Measurements from ENCODE around the gene FXR2. TPM values are rescaled to one million over a fixed set of nuclear protein-coding genes. Genes with fewer than 3 reads are reported as not detected.

The FXR2 gene
- total and polyA plus RNA-seq, 2 experiments from 2014 or later, result 65.0 to 65.5 TPM

DNA sequence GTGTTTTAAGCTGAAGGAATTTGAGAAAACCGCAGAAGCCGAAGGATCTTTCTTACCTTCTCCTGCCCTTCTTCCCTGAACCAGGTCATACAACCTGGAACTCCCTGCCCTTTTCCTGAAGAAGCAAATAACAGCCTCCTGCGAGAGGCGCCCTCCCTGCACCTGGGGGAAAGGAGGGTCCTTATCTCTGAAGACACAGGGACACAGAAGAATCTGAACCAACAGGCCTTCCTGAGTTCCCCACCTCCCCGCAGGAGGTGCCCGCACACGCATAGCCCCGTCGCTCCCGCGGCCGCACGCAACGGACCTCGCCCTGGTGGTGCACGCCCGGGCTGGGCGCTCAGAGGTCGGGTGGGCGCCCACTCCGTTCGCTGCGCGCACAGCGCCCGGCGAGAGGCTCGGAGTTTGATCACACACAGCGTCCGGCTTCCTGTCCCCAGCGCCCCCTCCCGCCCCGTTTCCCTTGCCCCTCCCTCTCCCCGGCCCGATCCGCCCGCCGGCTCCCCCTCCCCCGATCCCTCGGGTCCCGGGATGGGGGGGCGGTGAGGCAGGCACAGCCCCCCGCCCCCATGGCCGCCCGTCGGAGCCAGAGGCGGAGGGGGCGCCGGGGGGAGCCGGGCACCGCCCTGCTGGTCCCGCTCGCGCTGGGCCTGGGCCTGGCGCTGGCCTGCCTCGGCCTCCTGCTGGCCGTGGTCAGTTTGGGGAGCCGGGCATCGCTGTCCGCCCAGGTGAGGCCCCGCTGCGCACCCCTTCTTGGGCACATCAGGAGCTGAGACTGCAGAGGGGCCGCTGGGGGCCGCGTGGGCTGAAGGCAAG, 65.9 kb downstream of the FXR2 start, which contains the start of gene TNFSF12:
Gene TNFSF12 (plus strand): TSS at position 474 of the 816 bp plus-strand sequence. CDS start 96 bp downstream, at position 570.
- TF ChIP-seq, protein P1, sequence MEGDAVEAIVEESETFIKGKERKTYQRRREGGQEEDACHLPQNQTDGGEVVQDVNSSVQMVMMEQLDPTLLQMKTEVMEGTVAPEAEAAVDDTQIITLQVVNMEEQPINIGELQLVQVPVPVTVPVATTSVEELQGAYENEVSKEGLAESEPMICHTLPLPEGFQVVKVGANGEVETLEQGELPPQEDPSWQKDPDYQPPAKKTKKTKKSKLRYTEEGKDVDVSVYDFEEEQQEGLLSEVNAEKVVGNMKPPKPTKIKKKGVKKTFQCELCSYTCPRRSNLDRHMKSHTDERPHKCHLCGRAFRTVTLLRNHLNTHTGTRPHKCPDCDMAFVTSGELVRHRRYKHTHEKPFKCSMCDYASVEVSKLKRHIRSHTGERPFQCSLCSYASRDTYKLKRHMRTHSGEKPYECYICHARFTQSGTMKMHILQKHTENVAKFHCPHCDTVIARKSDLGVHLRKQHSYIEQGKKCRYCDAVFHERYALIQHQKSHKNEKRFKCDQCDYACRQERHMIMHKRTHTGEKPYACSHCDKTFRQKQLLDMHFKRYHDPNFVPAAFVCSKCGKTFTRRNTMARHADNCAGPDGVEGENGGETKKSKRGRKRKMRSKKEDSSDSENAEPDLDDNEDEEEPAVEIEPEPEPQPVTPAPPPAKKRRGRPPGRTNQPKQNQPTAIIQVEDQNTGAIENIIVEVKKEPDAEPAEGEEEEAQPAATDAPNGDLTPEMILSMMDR (IDR thresholded peaks at IDR 0.05; ENCODE audit: low read depth, low read length), result peak; percentile 26
- H3K4me3 ChIP-seq, result peak within 1 kb of the TSS; percentile 34
- peak; percentile 38 to 58 for DNase-seq (ENCODE audit: low read depth in 1 of 2, low spot score in 1 of 2)
- H3K27ac ChIP-seq, result no peak within 1 kb of the TSS
- peaks cover 4% of the 10 kb centered on the region for H3K4me1 ChIP-seq (ENCODE audit: low read depth)
- peaks cover 4% of the 10 kb centered on the region for H3K27me3 ChIP-seq
- H3K9me3 ChIP-seq (ENCODE audit: low read depth), result no peaks in the 10 kb centered on the region
- no peaks in the 10 kb centered on the region for H3K36me3 ChIP-seq

DNA sequence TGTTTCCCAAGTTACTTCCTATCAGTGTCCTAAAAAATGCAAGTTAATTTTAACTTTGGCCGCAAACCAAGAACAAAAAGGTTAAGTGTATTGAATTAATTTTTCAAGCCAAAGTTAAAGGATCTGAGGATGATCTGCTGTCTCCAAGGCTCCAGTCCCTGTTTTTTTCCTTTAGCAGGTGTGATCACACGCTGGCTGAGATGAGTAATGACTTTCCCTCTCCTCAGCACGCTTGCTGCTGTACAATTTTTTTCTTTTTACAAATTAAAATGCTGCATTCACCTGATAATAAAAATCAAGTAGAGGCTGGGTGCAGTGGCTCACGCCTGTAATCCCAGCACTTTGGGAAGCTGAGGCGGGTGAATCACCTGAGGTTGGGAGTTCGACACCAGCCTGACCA, 69.8 kb downstream of the FXR2 start:
- DNase-seq (ENCODE audit: low read depth in 1 of 2, low spot score in 1 of 2), result no peak
- Histone ChIP-seq H3K27me3 (peaks cover 18% of the 10 kb centered on the region), H3K4me1 (ENCODE audit: low read depth) (peaks cover 4% of the 10 kb centered on the region), H3K36me3 (no peaks in the 10 kb centered on the region), H3K9me3 (ENCODE audit: low read depth) (no peaks in the 10 kb centered on the region), H3K4me3 (no peak overlapping the region), H3K27ac (no peak overlapping the region)
- TF ChIP-seq, protein P1 (IDR thresholded peaks at IDR 0.05; ENCODE audit: low read depth, low read length), result no peak

Other genes starting within 250 kb of the FXR2 start
- gene TNK1, start 233.8 kb downstream of the FXR2 start, total RNA-seq, result 1.3 and 2.6 TPM in 2 replicates
- gene TNK1, start 233.8 kb downstream of the FXR2 start, polyA plus RNA-seq, result 2.9 and 4.3 TPM in 2 replicates
- 25.9 and 33.4 TPM in 2 replicates for gene PLSCR3, start 220.4 kb downstream of the FXR2 start, total RNA-seq
- gene PLSCR3, start 220.4 kb downstream of the FXR2 start, polyA plus RNA-seq, result 39.1 and 40.3 TPM in 2 replicates
- 85.4 and 122 TPM in 2 replicates for gene TMEM256, start 210.8 kb downstream of the FXR2 start, total RNA-seq
- 117 and 193 TPM in 2 replicates for gene TMEM256, start 210.8 kb downstream of the FXR2 start, polyA plus RNA-seq
- gene NLGN2, start 207.1 kb downstream of the FXR2 start, total RNA-seq, result 14.8 and 26.3 TPM in 2 replicates
- gene NLGN2, start 207.1 kb downstream of the FXR2 start, polyA plus RNA-seq, result 5.2 and 8.4 TPM in 2 replicates
- not detected in 2 replicates for gene SPEM1, start 194.6 kb downstream of the FXR2 start, total RNA-seq
- not detected in 2 replicates for gene SPEM1, start 194.6 kb downstream of the FXR2 start, polyA plus RNA-seq
- not detected in 2 replicates for gene SPEM2, start 189.3 kb downstream of the FXR2 start, total RNA-seq
- gene SPEM2, start 189.3 kb downstream of the FXR2 start, polyA plus RNA-seq, result not detected in 2 replicates
- not detected in 2 replicates for gene SPEM3, start 186.0 kb downstream of the FXR2 start, total RNA-seq
- not detected in 2 replicates for gene SPEM3, start 186.0 kb downstream of the FXR2 start, polyA plus RNA-seq
- gene TMEM102, start 179.5 kb downstream of the FXR2 start, total RNA-seq, result 10.7 and 12.1 TPM in 2 replicates
- gene TMEM102, start 179.5 kb downstream of the FXR2 start, polyA plus RNA-seq, result 7.9 and 10.9 TPM in 2 replicates
- 51.9 and 56.8 TPM in 2 replicates for gene FGF11, start 175.4 kb downstream of the FXR2 start, total RNA-seq
- 50.4 and 63.6 TPM in 2 replicates for gene FGF11, start 175.4 kb downstream of the FXR2 start, polyA plus RNA-seq
- 8.5 and 14.0 TPM in 2 replicates for gene CHRNB1, start 169.8 kb downstream of the FXR2 start, total RNA-seq
- gene CHRNB1, start 169.8 kb downstream of the FXR2 start, polyA plus RNA-seq, result 28.6 and 34.5 TPM in 2 replicates
- gene ZBTB4, start 135.3 kb downstream of the FXR2 start, total RNA-seq, result 28.5 and 40.4 TPM in 2 replicates
- gene ZBTB4, start 135.3 kb downstream of the FXR2 start, polyA plus RNA-seq, result 17.9 and 26.6 TPM in 2 replicates
- gene SLC35G6, start 133.5 kb downstream of the FXR2 start, total RNA-seq, result not detected in 2 replicates
- gene SLC35G6, start 133.5 kb downstream of the FXR2 start, polyA plus RNA-seq, result 0.10 and 1.9 TPM in 2 replicates
- 40.7 and 41.3 TPM in 2 replicates for gene POLR2A, start 130.5 kb downstream of the FXR2 start, total RNA-seq
- gene POLR2A, start 130.5 kb downstream of the FXR2 start, polyA plus RNA-seq, result 53.8 and 62.3 TPM in 2 replicates
- gene TNFSF12, start 65.8 kb downstream of the FXR2 start, total RNA-seq, result 4.1 and 11.7 TPM in 2 replicates
- 3.2 and 6.7 TPM in 2 replicates for gene TNFSF12, start 65.8 kb downstream of the FXR2 start, polyA plus RNA-seq
- gene TNFSF13, start 56.1 kb downstream of the FXR2 start, total RNA-seq, result 3.1 and 7.4 TPM in 2 replicates
- 2.5 and 3.9 TPM in 2 replicates for gene TNFSF13, start 56.1 kb downstream of the FXR2 start, polyA plus RNA-seq
- gene SENP3, start 53.0 kb downstream of the FXR2 start, total RNA-seq, result 71.5 and 78.9 TPM in 2 replicates
- 43.4 and 45.0 TPM in 2 replicates for gene SENP3, start 53.0 kb downstream of the FXR2 start, polyA plus RNA-seq
- gene CD68, start 35.3 kb downstream of the FXR2 start, total RNA-seq, result 0.35 and 0.39 TPM in 2 replicates
- 0.23 TPM in 1 of 2 replicates, not detected in the other for gene CD68, start 35.3 kb downstream of the FXR2 start, polyA plus RNA-seq
- gene MPDU1, start 31.0 kb downstream of the FXR2 start, total RNA-seq, result 90.9 and 128 TPM in 2 replicates
- 63.6 and 86.9 TPM in 2 replicates for gene MPDU1, start 31.0 kb downstream of the FXR2 start, polyA plus RNA-seq
- gene SOX15, start 24.8 kb downstream of the FXR2 start, total RNA-seq, result 5.4 and 6.5 TPM in 2 replicates
- gene SOX15, start 24.8 kb downstream of the FXR2 start, polyA plus RNA-seq, result 5.3 and 5.9 TPM in 2 replicates
- gene SAT2, start 12.9 kb upstream of the FXR2 start, total RNA-seq, result 130 and 143 TPM in 2 replicates
- 142 and 148 TPM in 2 replicates for gene SAT2, start 12.9 kb upstream of the FXR2 start, polyA plus RNA-seq
- gene SHBG, start 15.2 kb upstream of the FXR2 start, total RNA-seq, result 2.2 and 2.8 TPM in 2 replicates
- 3.9 and 5.6 TPM in 2 replicates for gene SHBG, start 15.2 kb upstream of the FXR2 start, polyA plus RNA-seq
- gene ATP1B2, start 36.0 kb upstream of the FXR2 start, total RNA-seq, result 26.2 and 34.6 TPM in 2 replicates
- 157 TPM in 2 replicates for gene ATP1B2, start 36.0 kb upstream of the FXR2 start, polyA plus RNA-seq
- gene TP53, start 72.6 kb upstream of the FXR2 start, total RNA-seq, result 28.9 and 30.9 TPM in 2 replicates
- gene TP53, start 72.6 kb upstream of the FXR2 start, polyA plus RNA-seq, result 19.4 and 25.4 TPM in 2 replicates
- gene WRAP53, start 73.6 kb upstream of the FXR2 start, total RNA-seq, result 11.5 and 12.0 TPM in 2 replicates
- 17.2 and 23.0 TPM in 2 replicates for gene WRAP53, start 73.6 kb upstream of the FXR2 start, polyA plus RNA-seq
- 60.2 and 70.3 TPM in 2 replicates for gene EFNB3, start 90.3 kb upstream of the FXR2 start, total RNA-seq
- gene EFNB3, start 90.3 kb upstream of the FXR2 start, polyA plus RNA-seq, result 72.0 and 86.9 TPM in 2 replicates
- gene DNAH2, start 102.8 kb upstream of the FXR2 start, total RNA-seq, result 0.88 and 3.0 TPM in 2 replicates
- 0.42 and 0.77 TPM in 2 replicates for gene DNAH2, start 102.8 kb upstream of the FXR2 start, polyA plus RNA-seq
- 11.1 and 20.8 TPM in 2 replicates for gene KDM6B, start 219.3 kb upstream of the FXR2 start, total RNA-seq
- 9.0 and 9.7 TPM in 2 replicates for gene KDM6B, start 219.3 kb upstream of the FXR2 start, polyA plus RNA-seq
- 27.4 and 51.2 TPM in 2 replicates for gene TMEM88, start 240.2 kb upstream of the FXR2 start, total RNA-seq
- 31.3 and 66.1 TPM in 2 replicates for gene TMEM88, start 240.2 kb upstream of the FXR2 start, polyA plus RNA-seq
- gene NAA38, start 242.7 kb upstream of the FXR2 start, total RNA-seq, result 107 and 130 TPM in 2 replicates
- gene NAA38, start 242.7 kb upstream of the FXR2 start, polyA plus RNA-seq, result 158 and 168 TPM in 2 replicates
- 14.0 and 14.3 TPM in 2 replicates for gene CYB5D1, start 243.1 kb upstream of the FXR2 start, total RNA-seq
- 10.7 and 13.7 TPM in 2 replicates for gene CYB5D1, start 243.1 kb upstream of the FXR2 start, polyA plus RNA-seq

Measured in cardiac muscle cell (in vitro differentiated cells and primary cell).